ENCODE measurements around the gene PCDHA11. TPM values are rescaled to one million over a fixed set of nuclear protein-coding genes. Genes with fewer than 3 reads are reported as not detected.
"Not testable (repeated sequence)": the region's sequence is repeated elsewhere in the genome, so short reads cannot be mapped to it uniquely, and the experiment has no call there.

Gene PCDHA11
- polyA plus RNA-seq, result not detected

- H3K27ac Mint-ChIP-seq, result no peak within 1 kb of the TSS
- no peak for DNase-seq
- H3K4me1 Mint-ChIP-seq, result no peaks in the 10 kb centered on the region
- peaks cover 0 to 11% (median 3%) of the 10 kb centered on the region in 3 donors for H3K27me3 Mint-ChIP-seq (ENCODE audit: low read depth in 3 of 3)
- H3K9me3 Mint-ChIP-seq, result peaks cover 2 to 31% (median 15%) of the 10 kb centered on the region in 6 donors
- no peak within 1 kb of the TSS for H3K4me3 Mint-ChIP-seq
- peaks cover 0 to 5% (median 4%) of the 10 kb centered on the region in 3 donors for H3K36me3 Mint-ChIP-seq
Observed at GRCh38 chr5:140868721-140869554, at the start of gene PCDHA11. TSS of gene PCDHA11 (plus strand) at chr5:140868957. CDS start at chr5:140869104, 147 bp downstream.

- no peaks in the 10 kb centered on the region for H3K36me3 Mint-ChIP-seq
- peaks cover 4 to 28% (median 9%) of the 10 kb centered on the region in 6 donors for H3K9me3 Mint-ChIP-seq
- H3K27ac Mint-ChIP-seq, result no peak within 1 kb of the TSS
- no peak for DNase-seq
- H3K27me3 Mint-ChIP-seq (ENCODE audit: low read depth in 3 of 3), result peaks cover 2 to 10% (median 8%) of the 10 kb centered on the region in 3 donors
- H3K4me1 Mint-ChIP-seq, result no peaks in the 10 kb centered on the region
- H3K4me3 Mint-ChIP-seq, result no peak within 1 kb of the TSS
Observed at GRCh38 chr5:140821375-140822280, 47.1 kb upstream of the PCDHA11 start, which contains the start of gene PCDHA5. TSS of gene PCDHA5 (plus strand) at chr5:140821613.

GRCh38 chr5:140822281-140822629, 46.5 kb upstream of the PCDHA11 start:
- H3K36me3 Mint-ChIP-seq, result no peaks in the 10 kb centered on the region
- no peak for DNase-seq
- peaks cover 2 to 13% (median 13%) of the 10 kb centered on the region in 3 donors for H3K27me3 Mint-ChIP-seq (ENCODE audit: low read depth in 3 of 3)
- peaks cover 4 to 32% (median 12%) of the 10 kb centered on the region in 6 donors for H3K9me3 Mint-ChIP-seq
- H3K4me3 Mint-ChIP-seq, result no peak overlapping the region
- no peak overlapping the region for H3K27ac Mint-ChIP-seq
- H3K4me1 Mint-ChIP-seq, result no peaks in the 10 kb centered on the region

GRCh38 chr5:140822969-140823368, 45.8 kb upstream of the PCDHA11 start:
- H3K4me3 Mint-ChIP-seq, H3K36me3 Mint-ChIP-seq, H3K27ac Mint-ChIP-seq, H3K4me1 Mint-ChIP-seq, DNase-seq: not testable (repeated sequence)
- Mint-ChIP-seq H3K27me3 (ENCODE audit: low read depth in 3 of 3) (peaks cover 7 to 15% (median 14%) of the 10 kb centered on the region in 3 donors), H3K9me3 (peaks cover 3 to 39% (median 18%) of the 10 kb centered on the region in 6 donors)

GRCh38 chr5:140823475-140823874, 45.3 kb upstream of the PCDHA11 start:
- Mint-ChIP-seq H3K4me1 (no peaks in the 10 kb centered on the region), H3K27me3 (ENCODE audit: low read depth in 3 of 3) (peaks cover 9 to 14% (median 13%) of the 10 kb centered on the region in 3 donors), H3K9me3 (peaks cover 2 to 44% (median 20%) of the 10 kb centered on the region in 6 donors), H3K4me3 (no peak overlapping the region), H3K27ac (no peak overlapping the region), H3K36me3 (peaks cover 0 to 6% (median 0%) of the 10 kb centered on the region in 3 donors)
- DNase-seq, result no peak

GRCh38 chr5:140827704-140828361, 40.9 kb upstream of the PCDHA11 start, which contains the start of gene PCDHA6:
TSS of gene PCDHA6 (plus strand) at chr5:140827960. CDS start at chr5:140828092, 132 bp downstream.
- no peak within 1 kb of the TSS for H3K27ac Mint-ChIP-seq
- H3K4me1 Mint-ChIP-seq, result no peaks in the 10 kb centered on the region
- DNase-seq, result no peak
- peaks cover 0 to 13% (median 0%) of the 10 kb centered on the region in 3 donors for H3K36me3 Mint-ChIP-seq
- no peak within 1 kb of the TSS for H3K4me3 Mint-ChIP-seq
- peaks cover 12 to 25% (median 19%) of the 10 kb centered on the region in 3 donors for H3K27me3 Mint-ChIP-seq (ENCODE audit: low read depth in 3 of 3)
- peaks cover 7 to 60% (median 33%) of the 10 kb centered on the region in 6 donors for H3K9me3 Mint-ChIP-seq

- Mint-ChIP-seq H3K9me3 (peaks cover 7 to 64% (median 37%) of the 10 kb centered on the region in 6 donors), H3K4me1 (no peaks in the 10 kb centered on the region)
Observed at GRCh38 chr5:140828362-140828737, 40.4 kb upstream of the PCDHA11 start.

GRCh38 chr5:140829511-140830501, 39.0 kb upstream of the PCDHA11 start:
- not testable (repeated sequence) for H3K27ac Mint-ChIP-seq, H3K4me1 Mint-ChIP-seq, H3K4me3 Mint-ChIP-seq, DNase-seq
- H3K9me3 Mint-ChIP-seq, result peaks cover 7 to 66% (median 38%) of the 10 kb centered on the region in 6 donors
- peaks cover 15 to 29% (median 25%) of the 10 kb centered on the region in 3 donors for H3K27me3 Mint-ChIP-seq (ENCODE audit: low read depth in 3 of 3)
- peaks cover 0 to 14% (median 0%) of the 10 kb centered on the region in 3 donors for H3K36me3 Mint-ChIP-seq

More at GRCh38 chr5:140828362-140828737, 40.4 kb upstream of the PCDHA11 start:
- Mint-ChIP-seq H3K27me3 (ENCODE audit: low read depth in 3 of 3) (peaks cover 12 to 25% (median 21%) of the 10 kb centered on the region in 3 donors), H3K36me3 (peaks cover 0 to 14% (median 0%) of the 10 kb centered on the region in 3 donors), H3K27ac (no peak overlapping the region), H3K4me3 (no peak overlapping the region)
- DNase-seq, result no peak

GRCh38 chr5:140833993-140834392, 34.8 kb upstream of the PCDHA11 start, which contains the start of gene PCDHA7:
TSS of gene PCDHA7 (plus strand) at chr5:140834269. CDS start at chr5:140834384, 115 bp downstream.
- H3K27me3 Mint-ChIP-seq (ENCODE audit: low read depth in 3 of 3), result peaks cover 2 to 20% (median 15%) of the 10 kb centered on the region in 3 donors
- H3K4me1 Mint-ChIP-seq, result no peaks in the 10 kb centered on the region
- peaks cover 6 to 41% (median 23%) of the 10 kb centered on the region in 6 donors for H3K9me3 Mint-ChIP-seq
- H3K36me3 Mint-ChIP-seq, result peaks cover 0 to 5% (median 0%) of the 10 kb centered on the region in 3 donors
- no peak for DNase-seq
- peak within 1 kb of the TSS in 1 of 5 donors; percentile 15 for H3K4me3 Mint-ChIP-seq
- no peak within 1 kb of the TSS for H3K27ac Mint-ChIP-seq

GRCh38 chr5:140834439-140835008, 34.2 kb upstream of the PCDHA11 start:
- H3K27ac Mint-ChIP-seq, DNase-seq, H3K36me3 Mint-ChIP-seq, H3K4me1 Mint-ChIP-seq: not testable (repeated sequence)
- Mint-ChIP-seq H3K4me3 (peak overlapping the region in 1 of 5 donors; percentile 15), H3K9me3 (peaks cover 4 to 40% (median 21%) of the 10 kb centered on the region in 6 donors), H3K27me3 (ENCODE audit: low read depth in 3 of 3) (peaks cover 2 to 20% (median 14%) of the 10 kb centered on the region in 3 donors)

- H3K36me3 Mint-ChIP-seq, result peaks cover 0 to 5% (median 0%) of the 10 kb centered on the region in 3 donors
- no peak for DNase-seq
- H3K27me3 Mint-ChIP-seq (ENCODE audit: low read depth in 3 of 3), result peaks cover 10 to 17% (median 14%) of the 10 kb centered on the region in 3 donors
- no peak overlapping the region for H3K27ac Mint-ChIP-seq
- peaks cover 9 to 44% (median 22%) of the 10 kb centered on the region in 6 donors for H3K9me3 Mint-ChIP-seq
- no peak overlapping the region for H3K4me3 Mint-ChIP-seq
- no peaks in the 10 kb centered on the region for H3K4me1 Mint-ChIP-seq
Observed at GRCh38 chr5:140835622-140836510, 32.9 kb upstream of the PCDHA11 start.

Measured in immature natural killer cell (primary cell).